Mucosa of descending colon (tissue), 3 donors: ENCODE data around the gene MPRIP. TPM values are rescaled to one million over a fixed set of nuclear protein-coding genes. Genes with fewer than 3 reads are reported as not detected.
A peak's percentile ranks its signal among the peaks of the same experiment; 100 is the strongest.

Source experiments
- ATAC-seq: fragments of 200-7000 bp; cut with Tn5 transposase; one replicate; pipeline ENCODE4 v1.9.1; 2020; ENCODE audit warnings: mild to moderate bottlenecking, moderate library complexity
- DNase-seq, 3 donors: peaks; one replicate each; pipeline ENCODE4 v3.0.0-alpha.2; 2020
- H3K36me3 ChIP-seq: fragments of 200-600 bp; one replicate; pipeline ENCODE4 v1.8.0; 2021; ENCODE audit warnings: low read depth, mild to moderate bottlenecking
- H3K4me1 ChIP-seq: fragments of 200-600 bp; one replicate; pipeline ENCODE4 v1.8.0; 2021; ENCODE audit warnings: low read depth, mild to moderate bottlenecking
- H3K4me3 ChIP-seq: fragments of 200-600 bp; one replicate; pipeline ENCODE4 v1.8.0; 2021; ENCODE audit warnings: mild to moderate bottlenecking
- H3K9me3 ChIP-seq: fragments of 200-600 bp; one replicate; pipeline ENCODE4 v1.8.0; 2021; ENCODE audit warnings: mild to moderate bottlenecking
- intact Hi-C, 2 donors: fragments of 100-400 bp; cut with DNase I in 1 of 2; cut with micrococcal nuclease in 1 of 2; formaldehyde crosslinking; loops; one replicate each; pipeline versions ENCODE4 v1.11.0 to v1.11.1; 2022; cut with DNase I, micrococcal nuclease
- total RNA-seq, 3 donors: library from RNA; stranded (reverse); fragmentation: NEBNext Ultra II Directional in 2 of 3; extraction: Animal tissue kit (Norgen Biotek cat#: 25700) in 2 of 3; gene quantifications; one replicate each; pipeline versions ENCODE4 v1.2.1 to v1.2.4, GENCODE V29; 2021 to 2023
- TF ChIP-seq, protein P1 (sequence below): fragments of 200-600 bp; IDR thresholded peaks from one replicate; pipeline ENCODE4 v1.8.0; 2022; ENCODE audit warnings: antibody characterized with exemption, mild to moderate bottlenecking
- donor health status: DM: no; HTN: no; CAD: no; lungs with moderate emphysema.
- donor health status: DM: no; HTN: no; CAD: no.
- donor health status: DM: no; HTN: yes; CAD: no.

The MPRIP gene
- total RNA-seq, 3 donors from 2014 or later = 150 to 249 (median 231) TPM

DNA sequence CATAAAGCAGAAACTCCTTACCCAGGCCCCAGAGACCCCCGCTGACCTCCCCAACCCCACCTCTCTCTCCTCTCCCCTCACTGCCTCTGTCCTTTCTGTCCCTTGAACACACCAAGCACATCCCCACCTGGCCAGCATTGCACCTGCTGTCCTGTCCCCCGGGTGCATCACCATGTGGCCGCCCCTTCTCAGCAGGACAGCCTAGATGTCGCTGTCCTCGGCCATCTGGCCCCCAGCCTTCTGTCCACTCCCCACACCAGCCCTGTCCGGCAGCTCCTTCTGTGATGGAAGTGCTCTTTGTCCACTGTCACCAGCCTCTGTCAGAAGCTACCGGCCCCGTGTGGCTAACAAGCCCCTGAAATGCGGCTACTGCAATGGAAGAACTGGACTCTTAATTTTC, 12.3 kb upstream of the MPRIP start:
- ATAC-seq = no peak
- Histone ChIP-seq H3K9me3 (no peaks in the 10 kb centered on the region), H3K36me3 (no peaks in the 10 kb centered on the region), H3K4me3 (no peak overlapping the region), H3K4me1 (peaks cover 14% of the 10 kb centered on the region)
- TF ChIP-seq, protein P1, sequence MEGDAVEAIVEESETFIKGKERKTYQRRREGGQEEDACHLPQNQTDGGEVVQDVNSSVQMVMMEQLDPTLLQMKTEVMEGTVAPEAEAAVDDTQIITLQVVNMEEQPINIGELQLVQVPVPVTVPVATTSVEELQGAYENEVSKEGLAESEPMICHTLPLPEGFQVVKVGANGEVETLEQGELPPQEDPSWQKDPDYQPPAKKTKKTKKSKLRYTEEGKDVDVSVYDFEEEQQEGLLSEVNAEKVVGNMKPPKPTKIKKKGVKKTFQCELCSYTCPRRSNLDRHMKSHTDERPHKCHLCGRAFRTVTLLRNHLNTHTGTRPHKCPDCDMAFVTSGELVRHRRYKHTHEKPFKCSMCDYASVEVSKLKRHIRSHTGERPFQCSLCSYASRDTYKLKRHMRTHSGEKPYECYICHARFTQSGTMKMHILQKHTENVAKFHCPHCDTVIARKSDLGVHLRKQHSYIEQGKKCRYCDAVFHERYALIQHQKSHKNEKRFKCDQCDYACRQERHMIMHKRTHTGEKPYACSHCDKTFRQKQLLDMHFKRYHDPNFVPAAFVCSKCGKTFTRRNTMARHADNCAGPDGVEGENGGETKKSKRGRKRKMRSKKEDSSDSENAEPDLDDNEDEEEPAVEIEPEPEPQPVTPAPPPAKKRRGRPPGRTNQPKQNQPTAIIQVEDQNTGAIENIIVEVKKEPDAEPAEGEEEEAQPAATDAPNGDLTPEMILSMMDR = no peak
- peak in 2 of 3 donors; percentile 30 to 39 for DNase-seq
- intact Hi-C loops = no loop called here

DNA sequence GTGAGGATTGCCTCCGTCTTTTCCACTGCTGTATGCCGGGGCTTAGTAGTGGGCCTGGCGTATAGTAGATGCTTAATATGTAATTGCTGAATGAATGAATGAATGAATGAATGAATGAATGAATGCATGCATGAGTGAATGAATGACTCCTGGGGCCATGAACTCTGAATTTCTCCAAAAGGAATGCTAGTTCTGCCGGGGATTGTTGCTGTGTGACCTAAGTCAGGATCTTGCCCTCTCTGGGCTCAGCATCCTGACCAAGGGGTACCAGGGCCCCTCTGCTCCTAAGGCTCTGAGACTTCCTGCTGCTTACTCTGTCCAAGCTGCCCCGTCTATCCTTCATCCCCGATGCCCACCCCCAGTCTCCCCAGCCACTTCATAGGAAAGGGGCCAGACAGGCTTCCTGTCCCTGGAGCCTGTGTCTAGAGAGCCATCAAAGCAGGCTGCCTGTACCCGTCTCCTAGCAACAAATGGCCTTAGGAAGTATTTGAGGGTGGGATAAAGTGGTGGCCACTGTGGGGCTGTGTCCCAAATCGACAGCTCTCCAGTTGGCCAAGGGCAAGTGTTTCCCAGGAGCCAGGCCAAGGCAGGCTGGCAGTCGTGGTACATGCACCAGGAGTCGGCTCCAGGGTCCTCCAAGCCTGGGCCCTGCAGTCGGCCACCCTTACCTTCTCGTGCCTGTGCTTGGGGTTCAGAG, 11.6 kb upstream of the MPRIP start:
- ATAC-seq (no peak), DNase-seq (peak in 2 of 3 donors; percentile 29 to 42)
- intact Hi-C loops = no loop called here
- Histone ChIP-seq H3K4me1 (peaks cover 14% of the 10 kb centered on the region), H3K36me3 (no peaks in the 10 kb centered on the region), H3K9me3 (no peaks in the 10 kb centered on the region), H3K4me3 (no peak overlapping the region)
- TF ChIP-seq, protein P1 = no peak

DNA sequence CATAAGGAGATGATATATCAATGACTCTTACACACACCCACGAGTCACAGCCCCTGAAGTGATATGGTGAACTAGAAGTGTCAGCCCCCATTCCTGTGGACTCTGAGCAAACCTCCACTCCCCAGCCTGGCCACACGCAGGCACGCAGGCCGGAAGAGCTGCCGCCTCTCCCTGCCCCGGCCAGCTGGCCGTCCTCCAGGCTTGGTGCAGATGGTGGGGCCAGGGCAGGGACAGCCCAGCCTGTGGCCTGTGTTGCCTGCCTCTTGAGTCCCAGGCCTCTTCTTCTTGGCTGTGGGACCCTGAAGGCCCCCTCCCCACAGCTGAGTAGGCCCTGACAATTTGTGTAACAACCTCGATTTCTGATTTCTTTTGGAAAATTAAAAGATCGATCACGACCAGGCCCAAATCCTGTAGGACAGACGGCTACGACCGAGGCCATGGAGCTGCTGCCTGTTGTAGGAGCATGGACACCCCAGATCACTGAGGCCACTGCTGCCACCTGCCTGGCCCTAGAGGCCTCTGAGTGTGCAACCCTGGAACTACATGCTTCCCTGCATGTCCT, 10.0 kb upstream of the MPRIP start:
- intact Hi-C loops = no loop called here
- ATAC-seq (peak; percentile 57), DNase-seq (peak; percentile 57 to 75 (median 65))
- Histone ChIP-seq H3K4me3 (no peak overlapping the region), H3K36me3 (no peaks in the 10 kb centered on the region), H3K4me1 (peaks cover 14% of the 10 kb centered on the region), H3K9me3 (no peaks in the 10 kb centered on the region)
- TF ChIP-seq, protein P1 = no peak

DNA sequence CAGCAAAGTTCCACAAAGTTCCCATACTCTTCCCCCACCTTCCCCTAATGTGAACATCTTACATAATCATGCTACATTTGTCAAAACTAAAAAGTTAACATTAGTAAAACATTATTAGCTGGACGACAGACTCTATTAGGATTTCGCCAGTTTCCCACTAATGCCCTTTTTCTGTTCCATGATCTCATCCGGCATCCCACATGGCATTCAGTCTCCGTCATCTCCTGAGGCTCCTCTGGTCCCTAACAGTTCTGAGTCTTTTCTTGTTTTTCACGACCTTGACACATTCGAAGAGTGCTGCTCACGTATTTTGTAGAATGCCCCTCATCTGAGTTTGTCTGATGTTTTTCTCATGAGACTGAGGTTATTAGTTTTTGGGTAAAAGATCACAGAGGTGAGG, 8.8 kb upstream of the MPRIP start:
- no peaks in the 10 kb centered on the region for H3K36me3 ChIP-seq
- TF ChIP-seq, protein P1 = no peak
- intact Hi-C loops = no loop called here
- no peaks in the 10 kb centered on the region for H3K9me3 ChIP-seq
- no peak for ATAC-seq
- no peak overlapping the region for H3K4me3 ChIP-seq
- H3K4me1 ChIP-seq = peaks cover 10% of the 10 kb centered on the region
- DNase-seq = no peak

DNA sequence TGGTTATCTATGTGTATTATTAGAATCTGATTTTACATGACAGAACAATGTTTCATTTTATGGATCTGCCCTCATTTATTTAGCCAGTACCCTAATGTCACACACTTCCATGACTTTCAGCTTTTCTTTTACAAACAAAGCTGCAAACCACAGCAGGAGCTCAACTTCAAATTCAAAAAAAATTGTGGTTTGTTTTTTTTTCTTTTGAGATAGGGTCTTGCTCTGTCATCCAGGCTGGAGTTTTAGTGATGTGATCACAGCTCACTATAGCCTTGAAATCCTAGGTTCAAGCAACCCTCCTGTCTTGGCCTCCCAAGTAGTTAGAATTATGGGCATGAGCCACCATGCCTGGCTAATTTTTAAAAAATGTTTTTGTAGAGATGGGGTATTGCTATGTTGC, 8.2 kb upstream of the MPRIP start:
- intact Hi-C loops = no loop called here
- H3K36me3 ChIP-seq = no peaks in the 10 kb centered on the region
- no peaks in the 10 kb centered on the region for H3K9me3 ChIP-seq
- DNase-seq = no peak
- TF ChIP-seq, protein P1 = no peak
- no peak overlapping the region for H3K4me3 ChIP-seq
- peaks cover 4% of the 10 kb centered on the region for H3K4me1 ChIP-seq
- no peak for ATAC-seq
